Cerebellar cortex (tissue), 1 donor: Measurements from ENCODE around the gene APOLD1.
"Not testable (repeated sequence)": the region's sequence is repeated elsewhere in the genome, so short reads cannot be mapped to it uniquely, and the experiment has no call there.

Experiments used
- DNase-seq: peaks from one replicate; pipeline ENCODE4 v3.0.0-alpha.2; 2015; ENCODE audit warnings: low spot score

APOLD1 gene

GRCh38 chr12:12807970-12808702 lies 22.7 kb downstream of the APOLD1 start:
- DNase-seq: no peak

- no peak for DNase-seq
These were observed 25.1 kb downstream of the APOLD1 start for GRCh38 chr12:12810553-12811021.

GRCh38 chr12:12811343-12811742 lies 25.9 kb downstream of the APOLD1 start:
- no peak for DNase-seq

GRCh38 chr12:12812174-12812573 lies 26.7 kb downstream of the APOLD1 start:
- peak; percentile 55 for DNase-seq

GRCh38 chr12:12812618-12813119 lies 27.2 kb downstream of the APOLD1 start:
- DNase-seq: no peak

- DNase-seq: peak; percentile 92
These were observed 28.0 kb downstream of the APOLD1 start, which contains the start of gene DDX47 for GRCh38 chr12:12813120-12814101. Gene DDX47, plus strand, starts transcription at chr12:12813346. Its CDS starts 22 bp downstream, at chr12:12813368.

GRCh38 chr12:12817616-12818015 lies 32.2 kb downstream of the APOLD1 start:
- DNase-seq: no peak

- DNase-seq: no peak
These were observed 33.2 kb downstream of the APOLD1 start for GRCh38 chr12:12818701-12819100.

- DNase-seq: no peak
These were observed 33.8 kb downstream of the APOLD1 start for GRCh38 chr12:12819221-12819620.

GRCh38 chr12:12819752-12820311 lies 34.4 kb downstream of the APOLD1 start:
- peak; percentile 72 for DNase-seq

- DNase-seq: not testable (repeated sequence)
These were observed 34.9 kb downstream of the APOLD1 start for GRCh38 chr12:12820376-12820775.

- DNase-seq: no peak
These were observed 36.5 kb downstream of the APOLD1 start for GRCh38 chr12:12821975-12822374.

- DNase-seq: no peak
These were observed 37.4 kb downstream of the APOLD1 start for GRCh38 chr12:12822886-12823285.

GRCh38 chr12:12823300-12823699 lies 37.8 kb downstream of the APOLD1 start:
- DNase-seq: no peak

GRCh38 chr12:12823811-12824210 lies 38.4 kb downstream of the APOLD1 start:
- no peak for DNase-seq

GRCh38 chr12:12835378-12836146 lies 50.1 kb downstream of the APOLD1 start:
- no peak for DNase-seq

GRCh38 chr12:12836571-12836970 lies 51.1 kb downstream of the APOLD1 start:
- no peak for DNase-seq

GRCh38 chr12:12837025-12837812 lies 51.8 kb downstream of the APOLD1 start:
- peak; percentile 55 for DNase-seq

- no peak for DNase-seq
These were observed 52.3 kb downstream of the APOLD1 start for GRCh38 chr12:12837813-12838153.

- no peak for DNase-seq
These were observed 53.5 kb downstream of the APOLD1 start for GRCh38 chr12:12839003-12839395.

GRCh38 chr12:12839439-12839838 lies 54.0 kb downstream of the APOLD1 start:
- not testable (repeated sequence) for DNase-seq
